Measurements from ENCODE around the gene CDH23.

- TF ChIP-seq CTCF (IDR thresholded peaks at IDR 0.05; ENCODE audit: low read depth, low read length, poor library complexity, severe bottlenecking) = no peak
- TF ChIP-seq EZH2phosphoT487 (IDR thresholded peaks at IDR 0.05; ENCODE audit: borderline replicate concordance, low read length) = no peak
These were observed 36.4 kb downstream of the CDH23 start for GRCh38 chr10:71432956-71433767.
